ENCODE measurements around the gene ZNF112. TPM values are rescaled to one million over a fixed set of nuclear protein-coding genes. Genes with fewer than 3 reads are reported as not detected.

ZNF112 gene
- total RNA-seq, 1 experiment from 2014 or later = 1.9 TPM

DNA sequence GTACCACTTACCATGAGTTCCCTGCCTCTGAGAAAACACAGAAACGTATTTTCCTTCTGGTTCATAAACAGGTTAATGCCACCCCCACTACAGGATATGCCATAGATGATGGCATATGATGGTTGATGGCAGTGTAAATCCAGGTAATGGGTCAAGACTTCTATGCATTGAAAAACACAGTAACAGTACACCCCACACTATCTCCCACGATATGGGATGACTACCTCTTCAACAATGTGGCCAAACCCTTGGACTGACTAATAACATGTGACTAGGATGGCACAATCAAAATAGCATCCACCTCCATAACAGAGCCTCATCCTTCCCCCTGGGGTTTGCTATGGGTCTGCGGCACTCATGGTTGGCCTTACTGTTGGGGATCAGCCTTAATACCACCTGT lies 73.6 kb downstream of the ZNF112 start:
- TF ChIP-seq EZH2 (IDR thresholded peaks at IDR 0.05; ENCODE audit: low read length, unreplicated experiment) (no peak), CTCF (conservative IDR thresholded peaks at IDR 0.05; ENCODE audit: low read depth, low read length) (no peak), EZH2phosphoT487 (IDR thresholded peaks at IDR 0.05; ENCODE audit: borderline replicate concordance, low read length) (no peak)
- Histone ChIP-seq H3K27ac (ENCODE audit: low read length) (no peak overlapping the region), H3K4me3 (ENCODE audit: low read length) (no peak overlapping the region), H3K9me2 (replicated peaks; ENCODE audit: low read length) (no peaks in the 10 kb centered on the region), H3K9ac (ENCODE audit: low read length) (no peak overlapping the region), H3K4me2 (ENCODE audit: low read length) (0 out of 2 replicates have a peak overlapping the region, but pooled peaks have one; percentile 0), H3K4me1 (ENCODE audit: insufficient read depth, low read length) (peaks cover 18% of the 10 kb centered on the region), H4K20me1 (ENCODE audit: low read length) (no peaks in the 10 kb centered on the region), H3K36me3 (ENCODE audit: low read depth, low read length) (no peaks in the 10 kb centered on the region), H3K27me3 (ENCODE audit: low read length) (no peaks in the 10 kb centered on the region), H3F3A (ENCODE audit: low read length, unreplicated experiment) (no peaks in the 10 kb centered on the region), H3K79me2 (ENCODE audit: low read length) (no peaks in the 10 kb centered on the region), H2AFZ (ENCODE audit: low read length) (no peak overlapping the region), H3K9me3 (ENCODE audit: low read length) (no peaks in the 10 kb centered on the region)
- ChIA-PET CTCF (no interaction called here), POLR2A (ENCODE audit: unreplicated experiment) (no interaction called here)
- BruUV-seq (replicated peaks) = no TSS peak
- intact Hi-C loops (cut with micrococcal nuclease) = no loop called here
- DNase-seq (peak; percentile 59), ATAC-seq (peak; percentile 50)

GRCh38 chr19:44280916-44281315 lies 75.6 kb downstream of the ZNF112 start:
- H4K20me1 ChIP-seq (ENCODE audit: low read length) = no peaks in the 10 kb centered on the region
- no TSS peak for BruUV-seq (replicated peaks)
- no peaks in the 10 kb centered on the region for H3K9me2 ChIP-seq (replicated peaks; ENCODE audit: low read length)
- no peak for DNase-seq
- H3K4me1 ChIP-seq (ENCODE audit: insufficient read depth, low read length) = peaks cover 20% of the 10 kb centered on the region
- no peak overlapping the region for H2AFZ ChIP-seq (ENCODE audit: low read length)
- ChIA-PET POLR2A (ENCODE audit: unreplicated experiment) (no interaction called here), CTCF (no interaction called here)
- H3K27ac ChIP-seq (ENCODE audit: low read length) = no peak overlapping the region
- ATAC-seq = no peak
- H3K79me2 ChIP-seq (ENCODE audit: low read length) = no peaks in the 10 kb centered on the region
- no peak for TF ChIP-seq EZH2phosphoT487 (IDR thresholded peaks at IDR 0.05; ENCODE audit: borderline replicate concordance, low read length)
- no peak for TF ChIP-seq CTCF (conservative IDR thresholded peaks at IDR 0.05; ENCODE audit: low read depth, low read length)
- no peak for TF ChIP-seq EZH2 (IDR thresholded peaks at IDR 0.05; ENCODE audit: low read length, unreplicated experiment)
- no peaks in the 10 kb centered on the region for H3K27me3 ChIP-seq (ENCODE audit: low read length)
- H3K9ac ChIP-seq (ENCODE audit: low read length) = no peak overlapping the region
- no peaks in the 10 kb centered on the region for H3K9me3 ChIP-seq (ENCODE audit: low read length)
- intact Hi-C loops (cut with micrococcal nuclease) = no loop called here
- no peak overlapping the region for H3K4me2 ChIP-seq (ENCODE audit: low read length)
- no peak overlapping the region for H3K4me3 ChIP-seq (ENCODE audit: low read length)
- no peaks in the 10 kb centered on the region for H3K36me3 ChIP-seq (ENCODE audit: low read depth, low read length)
- no peaks in the 10 kb centered on the region for H3F3A ChIP-seq (ENCODE audit: low read length, unreplicated experiment)

- H3K9me3 ChIP-seq (ENCODE audit: low read length) = no peaks in the 10 kb centered on the region
Measured at GRCh38 chr19:44278181-44278690, 78.2 kb downstream of the ZNF112 start.

More at GRCh38 chr19:44278181-44278690, 78.2 kb downstream of the ZNF112 start:
- Histone ChIP-seq H2AFZ (ENCODE audit: low read length) (no peak overlapping the region), H3F3A (ENCODE audit: low read length, unreplicated experiment) (no peaks in the 10 kb centered on the region), H3K4me3 (ENCODE audit: low read length) (no peak overlapping the region), H3K27ac (ENCODE audit: low read length) (peak overlapping the region; percentile 47), H3K36me3 (ENCODE audit: low read depth, low read length) (no peaks in the 10 kb centered on the region), H3K27me3 (ENCODE audit: low read length) (no peaks in the 10 kb centered on the region), H3K79me2 (ENCODE audit: low read length) (no peaks in the 10 kb centered on the region), H3K4me1 (ENCODE audit: insufficient read depth, low read length) (peaks cover 20% of the 10 kb centered on the region), H4K20me1 (ENCODE audit: low read length) (no peaks in the 10 kb centered on the region), H3K9me2 (replicated peaks; ENCODE audit: low read length) (no peaks in the 10 kb centered on the region), H3K4me2 (ENCODE audit: low read length) (peak overlapping the region; percentile 41; the same call in 1 of the 2 replicates), H3K9ac (ENCODE audit: low read length) (no peak overlapping the region)
- POLR2A ChIA-PET (ENCODE audit: unreplicated experiment) = no interaction called here
- peak; percentile 50 for DNase-seq
- BruUV-seq (replicated peaks) = no TSS peak
- TF ChIP-seq EZH2phosphoT487 (IDR thresholded peaks at IDR 0.05; ENCODE audit: borderline replicate concordance, low read length) (no peak), CTCF (conservative IDR thresholded peaks at IDR 0.05; ENCODE audit: low read depth, low read length) (no peak), EZH2 (IDR thresholded peaks at IDR 0.05; ENCODE audit: low read length, unreplicated experiment) (no peak)
- CTCF ChIA-PET = no interaction called here
- ATAC-seq = peak; percentile 33
- intact Hi-C loops (cut with micrococcal nuclease) = no loop called here
